K562 (cell line): ENCODE results near the gene SRMS. TPM values are rescaled to one million over a fixed set of nuclear protein-coding genes. Genes with fewer than 3 reads are reported as not detected.

ENCODE experiments used
- ATAC-seq: fragments of 200-7000 bp; cut with Tn5 transposase; 3 replicates; pipeline ENCODE4 v1.9.1; 2020; ENCODE audit warnings: moderate library complexity
- BruUV-seq: library from RNA; stranded (reverse); fragments of 400-500 nt; replicated peaks from 2 replicates; lab custom pipeline; 2021; lab: Mats Ljungman, UMichigan
- CTCF ChIA-PET: fragments of 300-600 bp; formaldehyde crosslinking; extraction: SDS; loops from one replicate; lab custom pipeline; 2021; ENCODE audit warnings: low intra/inter-chr PET ratio; lab: Yijun Ruan, JAX
- POLR2A ChIA-PET: fragments of 300-600, 350-650 bp; sonication (Branson Sonifier 250); formaldehyde crosslinking; extraction: SDS; loops from one replicate; lab custom pipeline; 2021; ENCODE audit warnings: antibody characterized with exemption, inconsistent platforms; lab: Yijun Ruan, JAX
- DNase-seq, 4 experiments: peaks; one replicate each; pipeline versions ENCODE4 v3.0.0 to v3.0.0-alpha.2; 2011 to 2018; ENCODE audit warnings: low spot score in 3 of 4, mixed read lengths in 3 of 4; ENCODE audit errors: extremely low read depth in 1 of 4
- FAIRE-seq: peaks from 2 replicates; lab custom pipeline; 2011; peaks lifted over from hg19 to GRCh38; lab: Jason Lieb, UNC
- H2AFZ ChIP-seq: 2 replicates; pipeline ENCODE4 v1.6.0; 2011; ENCODE audit warnings: low read depth, low read length, control low read depth, inconsistent platforms
- H3K27ac ChIP-seq: fragments of 200-600 bp; 3 replicates; pipeline ENCODE4 v1.8.0; 2011; ENCODE audit warnings: low read depth, mild to moderate bottlenecking, control low read depth, inconsistent platforms, low read length, moderate library complexity, mixed read lengths; ENCODE audit errors: extremely low read depth
- H3K27me3 ChIP-seq, 2 experiments: fragments of 300-600 bp in 1 of 2; 2 replicates in 1 of 2; 3 replicates in 1 of 2; pipeline versions ENCODE4 v1.6.0 to v1.8.0; 2011; ENCODE audit warnings: inconsistent platforms in 2 of 2, low read length in 2 of 2, mild to moderate bottlenecking in 1 of 2, mixed read lengths in 1 of 2, moderate library complexity in 1 of 2; ENCODE audit not compliant: control insufficient read depth in 2 of 2, insufficient read depth in 2 of 2
- H3K36me3 ChIP-seq: fragments of 300-600 bp; 3 replicates; pipeline ENCODE4 v1.8.0; 2011; ENCODE audit warnings: mild to moderate bottlenecking, low read length, inconsistent platforms; ENCODE audit not compliant: control insufficient read depth, insufficient read depth
- H3K4me1 ChIP-seq, 2 experiments: fragments of 200-600 bp in 1 of 2; replicated peaks in 1 of 2; 2 replicates in 1 of 2; 3 replicates in 1 of 2; pipeline versions ENCODE4 v1.5.1 to v1.8.0; 2011; ENCODE audit warnings: inconsistent platforms in 2 of 2, low read length in 2 of 2, mild to moderate bottlenecking in 1 of 2, mixed read lengths in 1 of 2, moderate library complexity in 1 of 2; ENCODE audit not compliant: control insufficient read depth in 2 of 2, insufficient read depth in 2 of 2
- H3K4me2 ChIP-seq: 2 replicates; pipeline ENCODE4 v1.6.1; 2011; ENCODE audit warnings: low read length, control low read depth, inconsistent platforms, mixed read lengths; ENCODE audit not compliant: insufficient read depth
- H3K4me3 ChIP-seq: fragments of 200-600 bp; sonication (generic), shearing (Covaris generic); 2 replicates; pipeline ENCODE4 v1.5.1; 2016; ENCODE audit warnings: control low read depth, inconsistent platforms
- H3K79me2 ChIP-seq: fragments of 200-600 bp; 3 replicates; pipeline ENCODE4 v1.8.0; 2011; ENCODE audit warnings: low read length, inconsistent platforms; ENCODE audit not compliant: control insufficient read depth, insufficient read depth
- H3K9ac ChIP-seq, 2 experiments: 2 replicates each; pipeline versions ENCODE4 v1.6.0 to v1.6.1; 2011; ENCODE audit warnings: low read depth in 2 of 2, low read length in 2 of 2, control low read depth in 1 of 2, inconsistent platforms in 1 of 2, mild to moderate bottlenecking in 1 of 2, mixed read lengths in 1 of 2; ENCODE audit not compliant: insufficient read depth in 1 of 2
- H3K9me1 ChIP-seq: one replicate; pipeline ENCODE4 v1.6.0; 2011; ENCODE audit warnings: inconsistent platforms, mild to moderate bottlenecking, low read length, moderate library complexity; ENCODE audit not compliant: control insufficient read depth, insufficient read depth
- H3K9me3 ChIP-seq: replicated peaks from 2 replicates; pipeline ENCODE4 v1.5.1; 2011; ENCODE audit warnings: low read depth, low read length, inconsistent platforms; ENCODE audit not compliant: control insufficient read depth, insufficient read depth
- H4K20me1 ChIP-seq: replicated peaks from 2 replicates; pipeline ENCODE4 v1.6.1; 2011; ENCODE audit warnings: low read length, inconsistent platforms, mixed read lengths; ENCODE audit not compliant: control insufficient read depth, insufficient read depth
- ATF7 ChIP-seq: fragments of 450-650 bp; IDR thresholded peaks from 2 replicates; pipeline ENCODE4 v1.7.1; 2014; ENCODE audit warnings: mild to moderate bottlenecking, moderate library complexity
- CBFA2T3 ChIP-seq: fragments of 450-650 bp; IDR thresholded peaks from 2 replicates; pipeline ENCODE4 v1.6.1; 2017
- FOSL1 ChIP-seq: fragments of 200-800 bp; sonication (Bioruptor generic); conservative IDR thresholded peaks from 2 replicates; pipeline ENCODE4 v1.6.1; 2016; ENCODE audit warnings: missing genetic modification characterization, missing compliant biosample characterization
- HNRNPH1 ChIP-seq: fragments of 200-400 bp; formaldehyde crosslinking; optimal IDR thresholded peaks from 2 replicates; pipeline ENCODE3; 2017; ENCODE audit warnings: low read depth, mild to moderate bottlenecking, low read length, moderate library complexity
- KAT2B ChIP-seq: IDR thresholded peaks from one replicate; pipeline ENCODE4 v1.6.1; 2012; ENCODE audit warnings: low read depth, mild to moderate bottlenecking, control low read depth, inconsistent platforms, low read length, moderate library complexity
- MCM7 ChIP-seq, 2 experiments: fragments of 450-650 bp; IDR thresholded peaks; 2 replicates each; pipeline ENCODE4 v1.6.1; 2016 to 2018
- MNT ChIP-seq, 2 experiments: fragments of 450-650 bp; conservative IDR thresholded peaks; 2 replicates each; pipeline ENCODE4 v1.6.1; 2017; ENCODE audit warnings: mild to moderate bottlenecking in 2 of 2, moderate library complexity in 2 of 2
- NR0B1 ChIP-seq: fragments of 450-650 bp; IDR thresholded peaks from one replicate; pipeline ENCODE4 v1.6.1; 2018; ENCODE audit warnings: mild to moderate bottlenecking, moderate library complexity; ENCODE audit not compliant: partially characterized antibody
- SRSF1 ChIP-seq: fragments of 200-400 bp; formaldehyde crosslinking; IDR thresholded peaks from 2 replicates; pipeline ENCODE4 v1.6.1; 2017; ENCODE audit warnings: mild to moderate bottlenecking, low read depth, low read length, moderate library complexity
- XRCC4 ChIP-seq: IDR thresholded peaks from one replicate; pipeline ENCODE4 v1.6.1; 2011; ENCODE audit not compliant: insufficient read depth, insufficient read length; ENCODE audit errors: extremely low read depth
- ZNF311 ChIP-seq: fragments of 250-450 bp; sonication (Bioruptor Pico); IDR thresholded peaks from 2 replicates; pipeline ENCODE4 v1.4.0; 2020; ENCODE audit warnings: mild to moderate bottlenecking, moderate library complexity
- ZNF511 ChIP-seq: sonication (generic); formaldehyde crosslinking; IDR thresholded peaks from 2 replicates; pipeline ENCODE4 v1.8.0; 2022; ENCODE audit warnings: mild to moderate bottlenecking, missing genetic modification reagents
- ZNF695 ChIP-seq: fragments of 450-650 bp; formaldehyde crosslinking; IDR thresholded peaks from 2 replicates; pipeline ENCODE4 v1.4.0; 2020; ENCODE audit warnings: mild to moderate bottlenecking, moderate library complexity
- WGBS: fragments of 100-300 bp; shearing (Covaris generic); methylation state at CpG from one replicate; pipeline ENCODE4 v1.1.6; 2016; ENCODE audit warnings: low coverage, mixed read lengths; ENCODE audit not compliant: insufficient coverage; ENCODE audit errors: missing lambda C conversion rate; 5-methylcytosine and 5-hydroxymethylcytosine counted together
- in situ Hi-C: fragments of 300-500 bp; cut with MboI; formaldehyde crosslinking; loops from 4 replicates; pipeline ENCODE4 v1.15.0; 2018; ENCODE audit warnings: inconsistent platforms, mixed read lengths
- intact Hi-C: fragments of 100-400 bp; cut with micrococcal nuclease; formaldehyde crosslinking; loops from 2 replicates; pipeline ENCODE4 v1.14.2; 2022
- polyA plus RNA-seq, 8 experiments: library from polyadenylated mRNA; depleted of rRNA in 4 of 8; stranded (reverse) in 5 of 8; unstranded in 3 of 8; fragments of >200 nt; fragmentation: Nextera tagmentation in 2 of 8; fragmentation: Illumina TruSeq in 1 of 8; extraction: Ambion mirVana in 2 of 8; extraction: Trizol in 1 of 8; gene quantifications; 2 replicates each; pipeline versions ENCODE4 v1.2.1 to v1.2.3, GENCODE V29; 2011 to 2014; ENCODE audit warnings: inconsistent platforms in 1 of 8, missing spikeins in 1 of 8
- total RNA-seq, 7 experiments: library from RNA; depleted of rRNA in 6 of 7; stranded (reverse); fragments of >200 nt in 6 of 7; fragmentation: Illumina TruSeq in 2 of 7; extraction: Trizol in 2 of 7; gene quantifications; 2 replicates each; pipeline versions ENCODE4 v1.2.1 to v1.2.3, GENCODE V29; 2011 to 2021; ENCODE audit warnings: low replicate concordance in 1 of 7
- TF ChIP-seq, protein P1 (sequence below), 3 experiments: IDR thresholded peaks in 2 of 3; conservative IDR thresholded peaks in 1 of 3; 2 replicates each; pipeline ENCODE4 v1.5.1; 2011 to 2012; ENCODE audit warnings: low read length in 3 of 3, mild to moderate bottlenecking in 3 of 3, control low read depth in 2 of 3, improper control_type of control experiment in 1 of 3, inconsistent platforms in 1 of 3, low read depth in 1 of 3, mixed read lengths in 1 of 3, moderate library complexity in 1 of 3; ENCODE audit not compliant: insufficient read depth in 2 of 3
- TF ChIP-seq, protein P2 (sequence below): fragments of 450-650 bp; IDR thresholded peaks from 2 replicates; pipeline ENCODE4 v1.6.1; 2016; ENCODE audit warnings: antibody characterized with exemption

Gene SRMS
- total and polyA plus RNA-seq, 9 of the 15 experiments (the other 6 are each of a cell fraction or from before 2014, with no cell fraction given), result 0.07 TPM; not detected in 8

- Histone ChIP-seq H3K9me1 (no peaks in the 10 kb centered on the region), H3K79me2 (no peaks in the 10 kb centered on the region), H3K27ac (no peak overlapping the region), H3K4me1 (peaks cover 6 to 79% of the 10 kb centered on the region in 2 experiments; a peak in 4 of 5 replicates), H3K4me2 (no peak overlapping the region), H3K9me3 (no peaks in the 10 kb centered on the region), H2AFZ (no peak overlapping the region), H3K4me3 (no peak overlapping the region), H3K9ac (no peak overlapping the region), H4K20me1 (peaks cover 9% of the 10 kb centered on the region; the same call in 1 of the 2 replicates), H3K27me3 (peaks cover 0 to 44% of the 10 kb centered on the region in 2 experiments; a peak in 3 of 5 replicates), H3K36me3 (no peaks in the 10 kb centered on the region)
- intact Hi-C loops (loop anchor here (10.0 kb wide), 2 partner anchors 121 to 171 kb away; partner anchors contain the start of genes ARFRP1, RTEL1, STMN3 and ZGPAT), in situ Hi-C loops (no loop called here)
- no peak for FAIRE-seq
- ATAC-seq, result no peak
- no peak for DNase-seq
- BruUV-seq, result no TSS peak
- 29% methylated on average over 9 of the region's 14 CpGs for WGBS
- ChIA-PET POLR2A (interaction anchor here (0.8 to 2.2 kb wide), 2 partner anchors 9 to 13 kb away, joined by 6 to 27 read pairs; partner anchors contain the start of gene PPDPF), CTCF (no interaction called here)
- no peak for TF ChIP-seq XRCC4
- TF ChIP-seq, protein P1, sequence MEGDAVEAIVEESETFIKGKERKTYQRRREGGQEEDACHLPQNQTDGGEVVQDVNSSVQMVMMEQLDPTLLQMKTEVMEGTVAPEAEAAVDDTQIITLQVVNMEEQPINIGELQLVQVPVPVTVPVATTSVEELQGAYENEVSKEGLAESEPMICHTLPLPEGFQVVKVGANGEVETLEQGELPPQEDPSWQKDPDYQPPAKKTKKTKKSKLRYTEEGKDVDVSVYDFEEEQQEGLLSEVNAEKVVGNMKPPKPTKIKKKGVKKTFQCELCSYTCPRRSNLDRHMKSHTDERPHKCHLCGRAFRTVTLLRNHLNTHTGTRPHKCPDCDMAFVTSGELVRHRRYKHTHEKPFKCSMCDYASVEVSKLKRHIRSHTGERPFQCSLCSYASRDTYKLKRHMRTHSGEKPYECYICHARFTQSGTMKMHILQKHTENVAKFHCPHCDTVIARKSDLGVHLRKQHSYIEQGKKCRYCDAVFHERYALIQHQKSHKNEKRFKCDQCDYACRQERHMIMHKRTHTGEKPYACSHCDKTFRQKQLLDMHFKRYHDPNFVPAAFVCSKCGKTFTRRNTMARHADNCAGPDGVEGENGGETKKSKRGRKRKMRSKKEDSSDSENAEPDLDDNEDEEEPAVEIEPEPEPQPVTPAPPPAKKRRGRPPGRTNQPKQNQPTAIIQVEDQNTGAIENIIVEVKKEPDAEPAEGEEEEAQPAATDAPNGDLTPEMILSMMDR (IDR thresholded peaks at IDR 0.05 in 2 of 3, conservative IDR thresholded peaks at IDR 0.05 in 1 of 3; ENCODE audit: insufficient read depth in 2 of 3, low read depth in 1 of 3, low read length in 3 of 3), result no peak
- TF ChIP-seq MNT (conservative IDR thresholded peaks at IDR 0.05), result no peak
- TF ChIP-seq SRSF1, result no peak
- TF ChIP-seq MCM7 (IDR thresholded peaks at IDR 0.05), result no peak
- TF ChIP-seq ATF7, result no peak
- TF ChIP-seq, protein P2, sequence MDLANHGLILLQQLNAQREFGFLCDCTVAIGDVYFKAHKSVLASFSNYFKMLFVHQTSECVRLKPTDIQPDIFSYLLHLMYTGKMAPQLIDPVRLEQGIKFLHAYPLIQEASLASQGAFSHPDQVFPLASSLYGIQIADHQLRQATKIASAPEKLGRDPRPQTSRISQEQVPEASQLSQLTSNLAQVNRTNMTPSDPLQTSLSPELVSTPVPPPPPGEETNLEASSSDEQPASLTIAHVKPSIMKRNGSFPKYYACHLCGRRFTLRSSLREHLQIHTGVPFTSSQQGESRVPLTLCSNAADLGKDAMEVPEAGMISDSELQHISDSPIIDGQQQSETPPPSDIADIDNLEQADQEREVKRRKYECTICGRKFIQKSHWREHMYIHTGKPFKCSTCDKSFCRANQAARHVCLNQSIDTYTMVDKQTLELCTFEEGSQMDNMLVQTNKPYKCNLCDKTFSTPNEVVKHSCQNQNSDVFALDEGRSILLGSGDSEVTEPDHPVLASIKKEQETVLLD, result no peak
- no peak for TF ChIP-seq ZNF511 (CRISPR knock-in tag)
- TF ChIP-seq NR0B1, result no peak
- TF ChIP-seq HNRNPH1, result no peak
- TF ChIP-seq FOSL1 (tag), result no peak
- no peak for TF ChIP-seq CBFA2T3
- no peak for TF ChIP-seq ZNF695 (CRISPR knock-in tag)
- TF ChIP-seq KAT2B, result no peak
- no peak for TF ChIP-seq ZNF311 (CRISPR knock-in tag)
These were observed 14.2 kb downstream of the SRMS start for GRCh38 chr20:63533388-63533787.
